Central memory CD4-positive, alpha-beta T cell (primary cell): ENCODE results near the gene PRMT9.

ENCODE experiments used
- DNase-seq: peaks from one replicate; pipeline ENCODE4 v3.0.0; 2022

Gene PRMT9

DNA sequence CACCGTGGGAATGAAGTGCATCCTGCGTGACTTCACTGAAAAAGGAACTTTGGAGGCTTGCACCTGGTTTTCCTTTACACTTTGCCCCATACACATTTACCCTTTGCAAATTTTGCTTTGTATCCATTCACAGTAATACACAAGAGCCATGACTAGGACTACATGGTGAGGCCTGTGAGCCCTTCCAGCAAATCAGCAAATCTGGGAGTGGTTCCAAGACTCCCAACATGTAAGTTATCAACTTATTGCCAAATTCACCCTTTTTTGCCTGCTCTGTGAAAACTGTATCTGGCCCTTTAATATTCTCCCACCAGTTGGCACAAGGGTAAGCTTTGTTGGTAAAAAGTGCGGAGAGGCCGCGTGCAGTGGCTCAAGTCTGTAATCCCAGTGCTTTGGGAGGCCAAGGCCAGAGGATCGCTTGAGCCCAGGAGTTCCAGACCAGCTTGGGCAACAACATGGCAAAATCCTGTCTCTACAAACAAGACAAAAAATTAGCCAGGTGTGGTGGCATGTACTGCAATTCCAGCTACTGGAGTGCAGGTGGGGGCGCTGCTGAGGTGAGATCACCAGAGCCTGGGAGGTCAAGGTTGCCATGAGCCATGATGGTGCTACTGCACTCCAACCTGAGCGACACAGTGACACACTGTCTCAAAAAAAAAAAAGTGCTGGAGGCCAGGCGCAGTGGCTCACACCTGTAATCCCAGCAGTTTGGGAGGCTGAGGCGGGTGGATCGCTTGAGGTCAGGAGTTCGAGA lies 5.0 kb downstream of the PRMT9 start:
- DNase-seq = no peak

DNA sequence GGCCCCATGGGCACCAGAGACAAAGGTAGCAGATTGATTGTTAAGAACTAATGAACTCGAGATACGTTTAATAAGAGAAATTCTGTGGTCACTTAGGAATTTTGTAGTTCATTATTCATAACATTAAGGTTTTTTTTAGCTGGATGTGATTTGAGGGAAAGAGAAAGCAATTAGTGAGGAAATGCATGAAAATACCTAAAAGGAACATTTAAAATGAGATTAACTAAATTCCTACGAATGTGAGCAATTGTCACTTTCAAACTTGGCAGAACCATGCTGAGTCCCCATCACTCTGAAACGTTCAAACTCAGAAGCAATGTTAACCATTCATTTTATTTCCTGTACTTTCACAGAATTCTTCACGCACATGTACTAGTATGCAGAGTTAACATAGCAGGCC lies 5.9 kb downstream of the PRMT9 start:
- no peak for DNase-seq

DNA sequence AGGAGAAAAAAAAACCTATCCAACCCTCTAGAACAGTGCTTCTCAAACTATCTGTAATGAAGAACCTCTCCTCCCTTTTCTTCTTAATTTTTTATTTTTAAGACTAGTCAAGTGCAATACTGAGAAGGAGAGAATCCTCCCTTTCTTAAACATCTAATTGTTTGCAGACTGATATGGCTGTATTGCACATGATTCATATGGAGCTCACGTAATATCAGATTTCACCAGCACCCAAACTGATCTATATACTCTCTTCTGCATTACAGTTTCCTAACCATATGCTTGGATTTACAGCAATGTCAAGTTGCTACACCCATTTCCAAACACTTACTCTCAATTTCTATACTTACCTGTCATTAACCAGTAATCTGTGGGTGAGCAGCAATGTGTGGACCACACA lies 9.5 kb downstream of the PRMT9 start:
- no peak for DNase-seq

DNA sequence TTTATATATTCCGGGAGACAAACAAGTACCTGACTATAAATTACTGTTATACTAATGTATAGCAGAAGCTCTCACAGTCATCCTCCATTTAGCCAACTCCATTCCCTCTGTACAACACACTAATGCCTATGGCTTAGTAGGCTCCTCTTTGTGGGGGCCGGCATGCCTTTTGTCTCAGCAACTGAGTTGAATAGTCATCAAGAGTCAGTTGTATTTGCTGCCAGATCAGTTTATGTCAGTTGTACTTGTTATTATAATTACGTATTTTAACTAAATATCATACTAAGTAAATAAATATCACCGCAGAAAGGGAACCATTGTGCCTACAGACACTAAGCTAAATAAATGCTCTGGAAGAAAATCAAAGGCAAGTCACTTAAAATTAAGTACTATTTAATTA lies 9.9 kb downstream of the PRMT9 start:
- no peak for DNase-seq

DNA sequence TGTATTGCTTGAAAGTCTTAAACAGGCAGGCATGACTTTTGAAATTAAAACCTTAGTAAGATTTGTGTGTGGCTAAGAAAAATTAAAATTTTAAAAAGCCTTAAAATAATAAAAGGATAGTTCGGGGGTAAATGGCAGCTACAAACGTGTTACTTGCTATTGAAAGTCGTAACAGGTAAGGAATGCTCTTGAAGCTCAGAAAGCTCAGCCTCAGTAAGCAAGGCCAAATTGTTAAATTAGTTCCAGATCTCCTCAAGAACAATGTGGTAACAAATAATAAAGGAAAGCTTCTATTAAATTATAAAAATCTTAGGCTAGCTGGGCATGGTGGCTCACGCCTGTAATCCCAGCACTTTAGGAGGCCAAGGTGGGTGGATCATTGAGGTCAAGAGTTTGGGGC lies 25.5 kb downstream of the PRMT9 start:
- no peak for DNase-seq

DNA sequence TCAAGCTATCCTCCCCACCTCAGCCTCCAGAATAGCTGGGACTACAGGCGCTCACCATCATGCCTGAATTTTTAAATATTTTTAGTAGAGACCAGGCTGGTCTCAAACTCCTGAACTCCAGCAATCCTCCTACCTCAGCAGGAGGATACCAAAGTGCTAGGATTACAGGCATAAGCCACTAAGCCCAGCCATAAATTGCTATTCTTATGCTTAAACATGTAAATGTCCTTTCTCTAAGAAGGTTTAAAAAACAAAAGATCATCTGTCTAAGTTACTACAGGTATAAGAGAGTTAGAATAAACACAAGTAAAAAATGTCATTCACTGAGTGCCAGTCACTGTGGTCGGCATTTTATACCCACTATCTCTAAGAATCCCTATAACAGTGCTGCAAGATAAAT lies 28.3 kb downstream of the PRMT9 start:
- no peak for DNase-seq

DNA sequence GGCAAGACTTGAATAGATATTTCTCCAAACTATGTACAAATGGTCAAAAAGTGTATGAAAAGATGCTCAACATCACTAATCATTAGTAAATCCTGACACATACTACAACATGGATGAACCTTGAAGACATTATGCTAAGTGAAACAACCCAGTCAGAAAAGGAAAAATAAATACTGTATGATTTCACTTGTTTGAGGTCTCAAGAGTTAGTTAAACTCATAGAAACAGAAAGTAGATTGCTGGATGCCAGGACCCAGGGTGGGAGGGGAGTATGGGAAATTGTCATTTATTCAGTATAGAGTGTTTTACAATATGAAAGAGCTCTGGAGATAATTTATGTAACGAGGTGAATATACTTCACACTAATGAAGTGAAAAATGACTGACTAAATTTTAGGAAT lies 32.4 kb downstream of the PRMT9 start:
- no peak for DNase-seq

DNA sequence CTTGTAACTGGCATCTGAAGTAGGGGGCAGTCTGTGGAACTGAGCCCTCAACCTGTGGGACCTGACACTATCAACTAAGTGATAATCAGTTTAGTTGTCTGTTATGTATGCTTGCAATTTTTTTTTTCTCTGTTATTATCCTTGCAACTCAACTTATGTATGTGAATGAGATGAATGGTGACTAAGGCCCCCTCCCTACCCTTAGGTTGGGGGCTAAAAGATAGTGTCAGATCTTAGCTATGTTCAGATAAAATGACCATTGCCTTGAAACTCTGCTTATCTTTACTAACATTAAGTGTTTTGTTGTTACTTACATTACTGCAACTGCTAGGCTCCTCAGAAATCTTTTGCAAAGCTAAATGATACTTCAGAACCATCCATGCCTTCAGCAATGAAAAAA lies 35.3 kb downstream of the PRMT9 start:
- DNase-seq = no peak

DNA sequence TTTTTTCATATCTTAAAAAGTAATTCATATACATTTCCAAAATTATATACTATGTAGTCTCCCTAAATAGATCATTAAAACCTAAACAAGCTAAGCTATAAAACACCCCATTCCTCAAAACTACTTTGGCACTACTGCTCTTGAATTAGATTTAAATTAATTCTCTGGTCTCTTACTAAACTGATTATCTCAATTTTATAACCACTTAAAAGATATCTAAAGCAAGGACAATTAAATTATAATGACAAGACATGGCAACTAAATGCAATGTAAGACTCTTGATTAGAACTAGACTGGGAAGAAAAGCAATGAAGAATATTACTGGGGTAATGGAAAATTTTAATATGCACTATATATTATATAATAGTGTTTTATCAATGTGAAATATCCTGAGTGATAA lies 38.9 kb downstream of the PRMT9 start:
- no peak for DNase-seq

DNA sequence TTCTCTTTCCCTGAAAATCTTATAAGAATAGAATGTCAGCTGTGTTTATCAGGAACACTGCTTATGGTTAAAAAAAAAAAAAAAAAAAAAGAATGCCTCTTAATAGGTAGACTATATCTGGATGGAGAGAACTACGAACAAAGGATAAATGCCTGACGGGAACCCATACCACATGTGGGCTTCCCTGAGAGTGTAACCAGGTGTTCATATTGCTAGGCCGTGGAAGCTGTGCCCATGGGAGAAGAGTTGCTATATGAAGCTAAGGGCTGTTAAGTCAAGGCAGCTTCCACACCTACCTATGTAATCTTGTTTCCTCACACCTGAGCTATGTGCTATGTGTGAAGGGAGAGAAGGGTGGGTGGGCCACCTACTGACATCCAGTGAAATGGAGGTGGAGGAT lies 39.5 kb downstream of the PRMT9 start:
- DNase-seq = no peak

DNA sequence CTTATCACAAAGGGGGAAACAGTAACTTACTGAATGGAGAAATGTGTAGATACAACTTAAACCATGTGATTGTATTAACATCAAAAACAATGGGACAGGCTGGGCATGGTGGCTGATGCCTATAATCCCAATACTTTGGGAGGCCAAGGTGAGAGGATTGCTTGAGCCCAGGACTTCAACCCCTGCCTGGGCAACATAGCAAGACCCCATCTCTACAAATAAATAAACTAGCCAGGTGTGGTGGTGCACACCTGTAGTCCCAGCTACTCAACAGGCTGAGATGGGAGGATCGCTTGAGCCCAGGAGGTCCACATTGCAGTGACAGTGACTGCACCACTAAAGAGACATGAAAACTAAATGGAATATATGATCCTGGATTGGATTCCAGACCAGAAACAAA lies 40.3 kb downstream of the PRMT9 start:
- no peak for DNase-seq

DNA sequence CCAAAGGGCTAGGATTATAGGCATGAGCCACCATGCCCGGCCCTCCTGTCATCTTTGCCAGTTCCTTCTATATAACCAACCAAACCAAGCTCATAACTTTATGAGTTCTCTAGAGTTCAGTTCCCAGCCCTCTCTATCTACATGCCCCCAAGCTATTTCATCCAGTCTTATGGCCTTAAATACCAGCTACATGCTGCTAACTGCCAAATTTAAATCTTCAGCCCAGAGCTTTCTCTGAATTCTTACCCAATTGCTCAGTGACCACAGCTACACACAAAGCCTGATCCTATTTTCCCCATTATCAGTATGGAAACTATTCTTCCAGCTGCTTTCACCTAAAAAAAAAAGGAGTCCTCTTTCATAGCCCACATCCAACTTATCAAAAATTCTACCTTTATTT lies 43.6 kb downstream of the PRMT9 start:
- DNase-seq = no peak

DNA sequence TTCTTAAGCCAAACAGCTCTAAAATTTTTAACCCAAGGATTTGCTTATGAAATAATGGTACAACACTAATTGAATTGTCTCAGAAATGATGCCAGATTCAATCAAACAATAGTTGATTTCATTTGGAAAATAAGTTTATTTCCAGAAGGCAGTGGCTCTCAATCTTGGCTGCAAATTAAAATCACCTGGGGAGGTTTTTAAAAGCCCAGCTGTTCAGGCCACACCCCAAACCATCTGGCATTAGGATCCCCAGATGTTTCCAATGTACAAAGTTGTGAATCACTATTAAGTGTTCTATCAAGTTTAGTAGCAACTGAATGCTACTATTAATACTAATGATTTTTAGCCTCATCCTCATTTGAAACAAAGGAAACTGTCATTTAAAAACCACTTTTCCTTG lies 44.6 kb downstream of the PRMT9 start:
- DNase-seq = no peak

DNA sequence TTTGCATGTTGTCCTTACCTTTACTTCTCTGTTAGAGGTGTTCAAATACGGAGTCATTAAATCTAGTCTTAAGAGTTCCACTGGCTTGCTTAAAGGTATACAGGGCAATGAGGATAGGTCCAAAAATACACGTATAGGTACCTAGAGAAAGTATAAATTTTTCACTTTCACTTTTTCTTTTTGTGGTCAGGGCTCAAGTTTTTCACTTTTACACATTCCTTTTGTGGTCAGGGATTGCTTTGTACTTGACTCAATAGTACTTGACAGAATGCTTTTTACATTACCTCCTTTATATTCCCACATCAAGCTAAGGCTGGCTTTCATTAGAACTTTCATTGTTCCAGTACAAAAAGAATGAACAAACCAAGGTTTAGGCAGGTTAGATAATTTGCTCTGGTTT lies 45.0 kb downstream of the PRMT9 start:
- no peak for DNase-seq

DNA sequence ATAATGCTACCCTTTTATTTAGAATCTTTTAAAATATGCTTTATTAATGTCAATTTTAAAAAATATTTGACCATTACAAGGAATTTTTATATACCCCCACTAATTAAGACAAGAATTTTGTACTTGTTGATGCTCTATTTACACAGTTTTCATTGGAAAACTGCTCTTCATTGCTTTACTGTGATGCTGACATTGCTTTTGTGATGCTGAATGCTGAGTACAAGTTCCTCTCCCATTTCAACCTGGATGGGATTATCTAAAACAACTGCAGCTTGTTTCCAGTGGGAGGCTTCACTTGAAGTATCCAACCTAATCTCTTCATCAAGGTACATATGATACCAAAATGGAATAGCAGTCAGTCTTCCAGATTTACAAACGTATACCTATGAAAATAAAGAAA lies 45.6 kb downstream of the PRMT9 start:
- no peak for DNase-seq

DNA sequence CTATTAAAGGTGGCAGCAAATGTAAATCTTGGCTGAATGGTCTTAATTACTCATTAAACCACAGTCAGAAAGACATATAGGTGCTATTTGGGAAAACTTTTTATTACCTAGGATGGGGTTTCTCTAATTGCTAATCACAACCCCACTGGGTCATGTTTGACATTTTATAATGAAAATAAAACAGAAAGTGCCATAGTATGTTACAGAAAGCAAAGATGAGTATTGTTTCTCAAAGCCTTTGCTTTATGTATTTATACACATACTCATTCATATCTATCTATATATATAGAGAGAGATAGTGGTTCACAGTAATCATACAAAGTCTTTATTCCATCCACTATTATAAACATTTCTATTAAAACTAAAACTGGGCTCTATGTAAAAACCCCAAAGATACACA lies 48.6 kb downstream of the PRMT9 start:
- no peak for DNase-seq

DNA sequence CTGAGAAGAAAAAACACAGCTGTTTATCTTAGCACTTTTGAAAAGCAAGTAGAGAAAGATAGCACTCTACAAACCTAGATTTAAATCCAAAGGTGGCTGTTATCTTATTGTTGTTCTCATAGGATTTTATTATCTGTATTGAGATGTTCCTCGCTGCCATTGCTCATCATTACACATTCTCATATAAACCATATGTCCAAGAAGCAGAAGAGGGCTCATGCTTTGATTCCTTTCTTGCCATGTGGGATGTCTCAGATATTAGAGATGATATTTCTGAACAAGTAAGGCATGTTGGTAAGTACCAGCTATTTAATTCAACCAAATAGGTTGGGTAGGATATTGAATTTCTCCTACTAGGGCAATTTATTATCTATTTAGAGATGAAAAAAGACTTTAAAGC lies 50.3 kb downstream of the PRMT9 start:
- DNase-seq = no peak

DNA sequence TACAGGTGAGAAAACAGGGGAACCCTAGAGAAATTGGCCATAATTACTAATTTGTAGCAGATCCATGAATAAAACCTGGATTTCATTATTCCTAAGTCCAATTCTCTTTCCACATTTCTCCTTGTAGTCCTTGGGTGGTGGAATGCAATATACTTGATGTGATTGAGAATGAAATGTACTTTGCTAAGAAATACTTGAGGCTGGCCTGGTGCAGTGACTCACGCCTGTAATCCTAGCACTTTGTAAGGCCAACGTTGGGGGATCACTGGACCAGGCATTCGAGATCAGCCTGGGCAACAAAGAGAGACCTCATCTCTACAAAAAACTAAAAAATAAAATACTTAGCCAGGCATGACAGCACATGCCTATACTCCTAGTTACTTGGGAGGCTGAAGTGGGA lies 50.9 kb downstream of the PRMT9 start:
- no peak for DNase-seq

DNA sequence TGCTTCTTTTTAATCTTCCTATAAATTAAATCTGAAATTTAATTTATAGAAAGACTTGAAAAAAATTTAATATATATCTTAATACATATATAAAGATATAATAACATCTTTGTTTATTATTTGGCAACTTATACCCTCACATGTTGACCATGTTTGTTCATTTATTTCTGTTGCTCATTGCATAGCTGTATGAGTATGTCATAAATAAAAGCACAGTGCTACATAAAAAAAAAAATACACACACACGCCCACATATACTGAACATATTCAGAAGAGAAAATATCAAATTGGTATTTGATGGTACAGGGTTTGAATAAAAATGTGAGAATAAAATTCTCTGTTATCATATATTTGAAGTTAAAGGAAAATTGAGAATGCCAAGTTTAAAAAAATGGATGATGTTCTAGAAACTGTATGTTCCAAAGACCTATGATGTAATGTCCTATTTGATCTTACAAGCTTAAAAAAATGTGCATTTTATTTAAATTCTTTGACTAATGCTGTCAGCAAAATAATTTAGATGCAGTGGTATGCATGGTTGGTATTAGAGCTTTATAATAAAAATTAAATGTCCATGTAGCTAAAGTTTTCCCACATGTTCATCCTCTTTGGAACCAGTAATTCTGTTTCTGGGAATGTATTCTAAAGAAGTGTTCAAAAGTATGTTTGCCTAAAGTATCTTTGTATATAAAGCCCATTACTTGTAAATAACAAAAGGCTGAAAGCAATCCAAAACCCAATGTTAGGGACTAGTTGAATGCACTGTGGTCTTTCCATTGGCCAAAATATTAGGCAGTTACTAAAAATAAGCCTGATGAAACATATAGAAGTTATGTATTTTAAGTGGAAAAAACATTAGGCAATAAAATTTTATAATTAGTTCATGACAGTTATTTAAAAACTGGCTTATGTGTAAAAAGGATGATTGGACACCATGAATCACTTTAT lies 53.9 kb downstream of the PRMT9 start:
- DNase-seq = no peak

DNA sequence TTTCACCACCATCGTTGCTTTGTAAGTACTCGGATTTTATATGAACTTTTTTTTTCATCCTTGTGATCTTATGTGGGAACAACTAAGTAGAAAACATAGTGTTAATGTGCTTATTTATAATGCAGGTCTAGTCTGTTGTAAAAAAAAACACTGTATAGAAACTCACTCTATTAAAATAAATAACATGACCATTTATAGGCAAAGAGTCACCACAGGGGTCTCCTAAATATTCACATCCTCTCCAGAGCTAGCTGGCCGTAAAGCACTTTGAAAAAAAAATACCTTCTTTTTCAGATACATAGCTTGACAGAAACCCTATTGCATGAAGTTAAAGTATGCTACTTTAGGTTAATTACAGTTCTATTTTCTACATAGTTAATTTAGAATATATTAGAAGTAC lies 55.5 kb downstream of the PRMT9 start:
- no peak for DNase-seq

DNA sequence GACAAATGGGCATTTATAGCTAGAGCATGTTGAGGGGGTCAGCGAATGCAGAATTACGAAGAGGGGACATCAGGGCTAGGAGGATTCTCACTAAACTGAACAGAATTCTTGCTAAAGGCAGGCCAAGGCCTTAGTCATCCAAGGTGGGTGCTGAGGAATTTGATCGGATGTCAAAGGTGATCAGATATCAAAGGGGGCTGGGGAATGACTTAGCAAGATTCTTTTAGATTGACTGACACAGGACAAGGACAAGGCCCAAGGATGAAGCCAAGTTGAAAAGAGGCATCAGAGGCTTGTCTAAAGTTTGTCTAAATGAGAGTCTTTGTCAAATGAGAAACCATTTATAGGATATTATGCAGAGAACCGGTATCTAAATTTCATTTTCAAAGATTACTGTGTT lies 57.1 kb downstream of the PRMT9 start:
- DNase-seq = no peak

DNA sequence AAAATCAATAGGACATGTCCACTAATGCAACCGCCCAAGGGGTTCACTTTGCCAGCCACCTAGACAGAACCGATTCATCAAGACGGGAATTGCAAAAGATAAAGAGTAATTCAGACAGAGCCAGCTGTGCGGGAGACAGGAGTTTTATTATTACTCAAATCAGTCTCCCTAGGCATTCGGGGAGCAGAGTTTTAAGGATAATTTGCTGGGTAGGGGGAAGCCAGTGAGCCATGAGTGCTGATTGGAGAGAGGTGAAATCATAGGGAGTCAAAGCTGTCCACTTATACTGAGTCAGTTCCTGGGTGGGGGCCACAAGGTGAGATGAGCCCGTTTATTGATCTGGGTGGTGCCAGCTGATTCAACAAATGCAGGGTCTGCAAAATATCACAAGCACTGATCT lies 58.2 kb downstream of the PRMT9 start:
- DNase-seq = no peak

DNA sequence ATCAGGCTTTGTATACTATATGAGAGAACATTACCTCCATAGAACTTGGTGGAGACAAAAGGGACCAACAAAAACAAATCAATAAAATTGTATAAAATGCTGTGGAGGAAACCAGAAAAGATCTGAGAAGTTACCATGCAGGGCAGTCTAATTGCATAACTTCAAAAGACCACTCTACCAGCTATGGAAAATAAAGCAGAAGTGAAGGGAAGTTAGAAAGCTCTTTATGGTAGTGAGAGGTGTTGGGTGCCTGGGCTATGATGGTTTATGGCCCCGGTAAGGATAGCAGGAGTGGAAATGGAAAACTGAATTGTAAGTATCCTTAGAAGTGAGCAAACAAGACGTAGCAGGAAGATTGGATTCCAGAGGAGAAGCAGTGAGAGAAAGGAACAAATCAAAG lies 63.6 kb downstream of the PRMT9 start:
- no peak for DNase-seq
